ENCODE data around the gene ARL6IP6. TPM values are rescaled to one million over a fixed set of nuclear protein-coding genes. Genes with fewer than 3 reads are reported as not detected.
"Not testable (repeated sequence)": the region's sequence is repeated elsewhere in the genome, so short reads cannot be mapped to it uniquely, and the experiment has no call there.

The ARL6IP6 gene
- total RNA-seq = 15.9 TPM

DNA sequence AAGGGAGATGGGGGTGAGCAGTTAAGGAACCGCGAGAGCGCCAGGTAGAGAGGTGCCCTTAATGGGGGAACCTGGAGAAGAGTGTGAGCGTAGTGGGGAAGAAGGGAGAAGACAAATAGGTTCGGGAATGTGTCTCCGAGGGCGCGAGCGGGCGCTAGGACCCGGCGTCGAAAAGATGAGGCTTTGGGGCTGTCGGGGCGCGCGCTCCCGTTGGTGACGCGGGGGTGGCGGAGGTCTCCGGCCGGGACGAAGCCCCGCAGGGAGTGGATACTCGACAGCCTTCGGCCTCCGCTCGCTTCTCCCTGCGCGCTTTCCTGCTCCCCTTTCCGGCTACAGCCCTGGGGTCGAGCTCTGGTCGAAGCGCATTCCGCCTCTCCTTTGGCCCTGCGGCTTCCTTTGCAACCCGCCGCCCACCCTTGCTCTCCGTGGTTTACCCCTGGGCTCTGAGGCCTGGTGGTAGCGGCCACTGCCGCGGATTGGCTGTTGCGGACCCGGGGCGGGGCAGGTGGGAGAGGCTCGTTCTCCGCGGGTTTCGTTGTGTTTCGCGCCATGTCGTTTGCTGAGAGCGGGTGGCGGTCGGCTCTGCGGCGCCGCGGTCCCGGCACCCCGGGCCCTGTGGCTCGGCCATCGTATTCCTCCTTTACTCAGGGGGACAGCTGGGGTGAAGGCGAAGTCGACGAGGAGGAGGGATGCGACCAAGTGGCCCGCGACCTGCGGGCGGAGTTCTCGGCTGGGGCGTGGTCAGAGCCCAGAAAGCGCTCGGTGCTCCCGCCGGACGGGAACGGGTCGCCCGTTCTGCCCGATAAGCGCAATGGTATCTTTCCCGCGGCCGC lies at the start of gene ARL6IP6:
Gene ARL6IP6 (plus strand): TSS at position 545 of the 833 bp plus-strand sequence. CDS start 5 bp downstream, at position 550.
- ATAC-seq = peak; percentile 85

DNA sequence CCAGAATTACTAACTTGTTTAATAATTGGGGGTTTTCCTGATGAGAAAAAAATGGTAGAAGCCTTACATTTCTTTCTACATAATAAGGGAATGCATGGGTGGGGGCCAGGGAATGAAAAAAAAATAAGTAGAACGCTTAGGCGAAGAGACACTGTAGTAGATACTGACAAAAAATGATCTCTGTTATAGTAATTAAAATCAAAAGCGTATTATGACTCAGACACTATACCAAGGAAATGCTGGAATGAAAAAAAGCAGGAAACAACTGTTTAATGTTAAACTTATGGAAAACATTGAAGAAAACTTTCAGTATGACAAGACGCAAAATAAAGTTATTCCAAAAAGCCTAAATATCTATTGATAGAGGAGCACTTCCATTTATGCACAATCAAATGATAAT lies 44.1 kb upstream of the ARL6IP6 start:
- ATAC-seq = no peak

DNA sequence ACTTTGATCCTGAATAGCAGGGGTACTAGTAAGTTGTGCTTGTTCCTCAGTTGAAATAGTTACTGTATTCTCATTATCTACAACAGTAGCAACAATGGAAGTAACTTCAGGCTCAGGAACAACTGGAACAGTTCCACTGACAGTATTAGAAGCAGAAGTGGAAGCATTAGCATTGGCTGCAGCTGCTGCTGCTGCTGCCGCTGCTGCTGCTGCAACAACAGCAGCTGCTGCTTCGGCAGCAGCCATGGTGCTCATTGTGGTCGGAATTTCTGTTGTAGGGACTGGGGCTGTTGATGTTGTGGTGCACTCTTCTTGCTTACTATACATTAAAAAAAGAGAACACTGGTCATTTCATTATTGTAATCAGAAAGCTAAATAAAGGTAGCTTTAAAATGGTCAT lies 42.0 kb upstream of the ARL6IP6 start:
- no peak for ATAC-seq

DNA sequence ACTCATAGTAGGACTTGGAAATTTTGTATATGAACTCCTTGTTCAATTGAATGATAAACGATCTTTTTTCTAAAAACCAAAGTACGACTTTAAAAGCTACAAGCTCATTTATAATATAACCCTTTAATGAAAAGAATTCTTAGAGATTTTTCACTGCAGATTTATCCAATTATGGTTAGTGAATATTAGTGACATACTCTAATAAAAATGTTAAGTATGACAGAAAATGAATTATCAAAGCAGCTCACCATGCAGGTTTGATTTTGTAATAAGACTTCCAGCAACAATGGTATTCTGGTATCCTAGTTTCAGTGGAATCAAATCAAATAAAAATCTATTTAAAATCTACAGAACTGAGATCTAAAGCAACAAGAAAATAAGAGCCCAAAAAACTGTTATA lies 39.6 kb upstream of the ARL6IP6 start:
- no peak for ATAC-seq

DNA sequence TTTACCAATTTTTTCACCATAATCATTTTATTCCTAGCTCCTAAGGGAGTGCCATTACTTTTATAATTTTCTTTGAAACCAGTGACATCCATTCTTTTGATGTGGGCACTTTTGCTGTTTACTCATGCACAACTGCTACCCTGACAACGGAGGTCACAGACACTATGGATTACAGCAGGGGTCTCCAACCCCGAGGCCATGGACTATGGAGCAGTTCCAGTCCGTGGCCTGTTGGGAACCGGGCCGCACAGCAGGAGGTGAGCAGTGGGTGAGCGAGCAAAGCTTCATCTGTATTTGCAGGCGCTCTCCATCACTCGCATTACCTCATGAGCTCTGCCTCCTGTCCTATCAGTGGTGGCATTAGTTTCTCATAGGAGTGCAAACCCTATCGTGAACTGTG lies 35.8 kb upstream of the ARL6IP6 start:
- no peak for ATAC-seq

DNA sequence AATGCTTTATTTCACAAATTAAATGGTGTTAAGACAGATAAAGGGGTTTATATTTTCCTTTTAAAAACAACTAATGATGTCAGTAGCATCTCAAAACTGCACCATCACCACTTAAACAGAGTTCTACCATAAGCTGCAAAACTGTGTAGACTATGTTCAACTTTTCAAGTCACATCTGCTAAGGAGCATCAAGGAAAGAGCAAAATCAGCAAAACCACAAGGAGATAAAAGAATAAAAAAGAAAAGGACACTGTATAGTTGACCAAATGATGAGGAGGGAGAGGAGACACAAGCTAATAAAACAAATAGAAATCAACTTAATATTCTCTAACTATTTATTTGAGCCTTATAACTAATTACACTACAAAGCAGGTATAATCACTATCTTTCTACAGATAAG lies 35.0 kb upstream of the ARL6IP6 start:
- ATAC-seq = no peak

DNA sequence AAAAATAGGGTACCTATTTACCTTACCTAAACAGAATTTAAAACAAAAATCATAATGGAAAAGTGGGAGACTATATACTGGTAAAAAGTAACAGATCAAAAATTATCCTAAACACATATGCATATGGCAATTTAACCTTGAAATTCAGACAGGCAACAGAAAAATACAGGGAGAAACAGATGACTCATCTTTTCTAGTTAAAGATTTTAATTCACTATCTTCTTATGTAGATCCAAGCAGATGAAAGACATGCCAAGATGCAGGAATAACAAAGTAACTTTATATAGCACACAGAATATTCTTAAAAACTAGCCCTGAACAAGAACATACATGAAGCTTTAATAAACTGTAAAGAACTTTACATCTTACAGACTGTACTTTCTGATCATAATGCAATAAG lies 32.1 kb upstream of the ARL6IP6 start:
- no peak for ATAC-seq

DNA sequence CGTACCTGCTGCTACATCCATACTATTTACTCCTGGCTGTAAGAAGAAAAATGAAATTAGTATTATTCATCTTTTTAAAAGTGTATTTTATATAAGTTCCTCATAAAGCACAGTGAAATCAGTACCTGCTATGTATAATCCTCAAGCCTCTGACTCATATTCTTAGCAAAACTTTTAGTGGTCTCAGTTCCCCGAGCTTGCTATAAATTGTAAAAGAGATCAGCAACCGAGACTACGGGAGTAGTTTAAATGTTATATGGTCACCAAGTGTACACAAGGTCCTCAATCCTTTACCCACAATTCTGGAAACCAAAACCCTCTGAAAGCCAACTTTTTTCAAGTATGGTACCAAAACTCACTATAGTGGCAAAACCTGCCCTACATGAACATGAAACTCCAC lies 25.4 kb upstream of the ARL6IP6 start:
- no peak for ATAC-seq

DNA sequence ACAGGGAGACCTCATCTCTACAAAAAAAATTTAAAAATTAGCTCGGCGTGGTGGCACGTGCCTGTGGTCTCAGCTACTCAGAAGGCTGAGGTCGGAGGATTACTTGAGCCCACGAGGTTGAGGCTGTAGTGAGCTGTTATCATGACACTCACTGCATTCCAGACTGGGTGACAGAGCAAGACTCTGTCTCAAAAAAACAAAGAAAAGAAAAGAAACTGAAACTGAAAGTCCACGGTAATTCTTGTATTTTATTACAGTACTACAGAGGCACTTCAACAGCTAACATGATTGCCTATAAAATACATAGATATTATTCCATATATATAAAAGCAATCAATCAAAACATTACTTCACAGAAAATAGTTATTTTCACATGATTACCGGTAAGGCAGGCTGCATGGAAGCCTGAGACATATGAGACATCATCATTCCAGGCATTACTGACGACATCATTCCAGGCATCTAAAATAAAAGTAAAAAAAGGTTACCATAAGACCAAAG lies 24.2 kb upstream of the ARL6IP6 start:
- ATAC-seq = peak; percentile 51

DNA sequence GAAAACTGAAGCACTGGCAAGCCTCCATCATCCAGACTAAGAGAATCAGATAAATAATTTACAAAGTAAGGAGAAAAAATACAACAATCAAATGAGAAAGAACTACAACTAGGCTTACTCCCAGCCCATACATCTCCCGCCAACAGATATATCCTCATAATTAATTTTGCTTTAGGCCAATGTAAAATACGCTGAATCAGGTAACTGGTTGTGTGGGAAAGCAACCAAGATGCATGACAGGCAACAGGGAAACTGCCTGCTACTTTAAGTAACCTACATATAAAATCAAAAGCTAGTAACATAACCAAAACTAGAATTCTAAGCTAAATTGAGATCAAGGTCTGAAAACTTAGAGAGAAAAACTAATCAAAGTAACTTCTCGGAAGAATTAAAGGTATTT lies 22.7 kb upstream of the ARL6IP6 start:
- ATAC-seq = no peak

DNA sequence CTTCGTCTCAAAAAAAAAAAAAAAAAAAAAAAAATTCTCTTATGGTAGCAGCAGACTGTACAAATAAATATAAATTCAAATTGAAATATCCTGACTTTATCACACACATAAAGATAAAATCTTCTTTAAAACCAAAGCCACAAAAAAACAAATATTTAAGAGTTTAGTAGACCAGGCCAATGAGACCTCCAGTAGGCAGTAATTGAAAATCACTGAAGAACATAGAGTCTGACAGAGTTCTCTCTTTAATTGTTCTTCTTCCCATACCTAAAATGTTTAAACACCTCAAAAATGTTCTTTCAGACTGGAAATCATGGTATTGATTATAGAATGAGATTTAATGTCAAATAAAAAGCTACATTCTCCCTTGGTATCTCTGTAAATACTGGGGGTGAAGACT lies 21.9 kb upstream of the ARL6IP6 start:
- ATAC-seq = no peak

DNA sequence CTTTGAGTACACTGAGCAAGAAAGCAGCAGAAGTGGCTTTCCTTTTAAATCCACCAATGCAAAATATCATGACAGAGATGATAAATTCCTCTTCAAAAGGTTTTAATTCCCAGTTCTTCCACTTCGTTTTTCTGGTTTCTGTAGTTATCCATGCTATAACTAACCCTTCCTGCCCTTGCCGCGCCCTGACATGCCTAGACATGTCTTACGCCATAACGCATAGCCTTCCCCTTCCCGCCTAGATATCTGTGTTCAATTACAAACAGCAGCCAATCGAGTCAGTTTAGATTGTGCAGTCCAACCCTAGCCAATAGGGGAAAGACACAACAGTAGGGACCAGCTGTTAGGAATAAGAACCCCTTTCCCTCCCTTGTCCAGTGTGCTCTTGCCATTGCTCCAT lies 17.2 kb upstream of the ARL6IP6 start:
- peak; percentile 71 for ATAC-seq

DNA sequence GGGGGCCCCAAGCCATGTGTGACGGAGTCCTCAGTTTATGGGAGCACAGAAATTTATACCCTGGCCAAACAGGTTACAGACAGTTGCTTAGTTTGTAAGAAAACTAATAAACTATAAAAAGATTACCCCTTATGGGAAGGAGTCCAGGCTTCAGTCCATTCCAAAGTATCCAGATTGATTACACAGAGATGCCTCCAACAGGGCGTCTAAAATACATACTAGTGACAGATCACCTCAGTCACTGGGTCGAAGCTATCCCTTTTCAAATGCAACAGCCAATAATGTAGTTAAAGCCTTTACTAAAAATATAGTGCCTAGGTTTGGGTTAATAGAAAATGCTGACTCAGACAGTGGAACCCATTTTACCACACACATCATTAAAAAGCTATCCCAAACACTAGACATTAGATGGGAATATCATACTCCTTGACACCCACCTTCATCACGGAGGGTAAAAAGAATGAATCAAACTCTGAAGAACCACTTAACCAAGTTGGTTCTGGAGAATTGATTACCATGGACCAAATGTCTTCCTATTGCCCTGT lies 11.9 kb upstream of the ARL6IP6 start:
- no peak for ATAC-seq

DNA sequence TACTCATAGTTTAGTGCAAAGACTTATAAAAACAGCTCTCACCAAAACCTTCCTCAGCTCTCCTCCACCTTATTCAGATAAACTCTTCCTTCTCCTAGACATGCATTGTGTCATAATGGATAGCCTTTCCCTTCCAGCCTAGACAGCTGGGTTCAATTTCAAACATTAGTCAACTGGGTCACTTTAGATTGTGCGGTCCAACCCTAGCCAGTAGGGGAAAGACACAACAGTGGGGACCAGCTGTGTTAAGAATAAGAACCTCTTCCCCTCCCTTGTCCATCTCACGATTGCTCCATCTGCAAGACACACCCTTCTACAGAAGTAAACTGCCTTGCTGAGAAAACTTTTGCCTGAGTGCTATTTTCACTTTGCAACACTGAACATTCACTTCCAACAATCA lies 9.7 kb upstream of the ARL6IP6 start:
- no peak for ATAC-seq

DNA sequence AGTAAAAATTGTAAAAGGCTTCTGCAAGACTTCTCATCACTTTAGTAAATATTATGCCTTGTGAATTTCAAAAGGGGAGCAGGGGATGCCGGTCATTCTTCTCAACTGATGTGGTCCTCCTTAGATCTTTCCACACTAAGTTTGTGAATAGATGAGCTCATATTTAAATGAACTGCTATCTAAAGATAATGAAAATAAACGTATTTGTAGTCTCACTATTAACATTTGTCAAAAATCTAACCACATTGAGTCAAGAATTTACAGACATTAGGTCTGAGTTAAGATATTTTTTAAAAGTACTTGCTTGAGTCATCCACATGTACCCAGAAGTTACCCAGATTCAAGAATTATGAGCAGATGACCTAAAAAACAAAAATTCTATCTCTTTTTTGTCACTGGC lies 7.7 kb upstream of the ARL6IP6 start:
- no peak for ATAC-seq

DNA sequence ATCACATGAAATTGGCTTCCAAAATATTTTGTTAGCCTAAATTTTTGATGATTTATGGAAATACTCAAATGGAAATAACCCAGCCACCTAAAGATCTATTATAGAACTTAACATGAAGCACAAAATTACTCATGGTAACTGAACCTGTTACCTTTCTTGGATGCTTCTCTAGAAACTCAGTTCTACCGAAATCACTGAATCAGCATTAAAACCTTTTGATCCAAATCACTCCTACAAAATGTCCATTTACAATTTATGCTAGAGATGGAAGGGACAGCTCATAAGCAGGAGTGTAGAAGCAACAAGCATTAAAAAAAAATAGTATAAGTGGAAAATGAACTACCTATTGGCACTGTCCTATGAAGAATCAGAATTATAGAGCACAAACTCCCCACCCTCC lies 3.3 kb upstream of the ARL6IP6 start:
- ATAC-seq = no peak

DNA sequence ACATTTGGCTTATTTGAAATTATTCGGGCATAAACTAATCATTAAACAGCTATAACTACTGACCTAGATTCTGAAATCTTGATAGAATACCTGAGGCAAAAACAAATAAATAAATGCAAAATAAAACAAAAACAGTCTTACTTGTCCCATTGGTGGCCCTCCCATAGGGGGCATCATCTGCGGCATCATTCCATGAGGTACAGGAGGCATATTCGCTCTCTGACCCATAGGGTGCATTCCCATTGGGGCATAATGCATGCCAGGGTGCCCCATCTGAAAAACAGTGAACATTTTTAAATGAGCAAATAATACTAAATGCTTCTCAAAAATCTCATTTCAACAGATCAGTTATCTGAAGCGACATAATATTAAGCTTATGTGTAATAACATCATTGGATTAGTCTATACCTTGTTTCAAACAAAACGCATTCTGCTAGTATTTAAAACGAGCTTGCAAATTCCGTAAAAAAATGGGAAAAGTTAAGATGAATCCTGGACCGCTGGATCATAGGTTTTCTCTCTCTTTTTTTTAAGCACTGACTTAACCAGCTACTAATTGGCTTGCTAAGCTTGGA lies 2.5 kb upstream of the ARL6IP6 start:
- no peak for ATAC-seq

DNA sequence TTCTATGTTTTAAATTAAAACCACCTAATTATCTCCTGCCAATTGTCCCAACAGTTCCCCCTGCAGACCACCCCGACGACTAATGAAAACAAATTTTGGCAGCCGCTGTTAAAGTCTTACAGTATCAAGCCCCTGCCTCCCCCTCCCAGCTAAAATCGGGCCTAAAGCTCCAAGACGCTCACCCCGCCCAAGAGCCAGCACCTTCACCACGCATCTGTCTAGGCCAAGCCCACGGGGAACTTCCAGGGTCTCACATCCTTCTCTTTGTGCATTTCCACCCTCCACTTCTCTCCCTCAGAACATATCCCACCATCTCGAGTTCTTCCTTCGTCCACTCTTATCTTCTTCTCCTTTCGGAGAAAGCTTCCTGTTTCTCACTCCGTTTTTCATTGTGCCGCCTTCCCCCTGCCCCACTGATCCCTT lies 1.6 kb upstream of the ARL6IP6 start:
- ATAC-seq = no peak

DNA sequence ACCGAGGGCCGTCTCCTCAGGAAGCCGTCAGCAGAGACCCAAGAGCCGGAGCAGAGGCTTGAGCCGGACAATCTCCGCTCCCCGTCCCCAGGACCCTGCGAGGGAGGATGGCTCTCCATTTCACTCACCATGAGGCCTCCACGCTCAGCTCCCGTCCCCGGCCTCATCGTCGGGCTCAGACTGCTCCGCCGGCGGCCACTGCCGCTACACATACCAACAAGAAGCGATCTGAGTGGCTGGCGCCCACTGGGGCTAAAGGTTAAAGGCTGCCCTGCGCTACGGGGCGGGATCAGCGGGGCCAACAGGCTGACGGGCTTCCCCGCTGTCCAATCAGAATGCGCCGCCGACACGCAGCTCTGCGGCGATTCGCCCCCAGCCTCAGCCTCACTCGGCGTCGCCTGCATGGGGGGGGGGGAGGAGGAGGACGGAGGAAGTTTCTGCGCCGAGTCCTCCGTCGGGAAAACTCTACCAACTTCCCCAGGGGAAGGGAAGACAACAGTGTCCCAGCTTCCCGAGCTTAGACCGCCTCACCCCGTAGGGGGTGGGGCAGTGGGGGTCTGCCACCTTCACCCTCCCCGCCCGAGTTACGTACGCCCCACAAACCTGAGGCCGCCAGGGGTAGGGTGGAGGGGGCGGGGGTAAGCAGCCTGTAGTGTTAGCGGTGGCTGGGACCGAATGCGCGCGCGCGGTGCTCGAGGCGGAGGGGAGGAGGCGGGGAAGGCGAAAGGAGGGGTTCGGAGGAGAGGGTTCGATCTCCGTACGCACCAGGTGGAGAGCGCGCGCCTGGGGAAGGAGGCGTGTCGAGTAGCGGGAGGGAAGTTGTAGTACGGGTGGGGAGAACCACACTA lies 968 bp upstream of the ARL6IP6 start, which contains the start of gene PRPF40A:
Gene PRPF40A (minus strand): TSS at position 234 of the 848 bp plus-strand sequence. CDS start 22 bp downstream, at position 212.
- peak; percentile 93 for ATAC-seq

DNA sequence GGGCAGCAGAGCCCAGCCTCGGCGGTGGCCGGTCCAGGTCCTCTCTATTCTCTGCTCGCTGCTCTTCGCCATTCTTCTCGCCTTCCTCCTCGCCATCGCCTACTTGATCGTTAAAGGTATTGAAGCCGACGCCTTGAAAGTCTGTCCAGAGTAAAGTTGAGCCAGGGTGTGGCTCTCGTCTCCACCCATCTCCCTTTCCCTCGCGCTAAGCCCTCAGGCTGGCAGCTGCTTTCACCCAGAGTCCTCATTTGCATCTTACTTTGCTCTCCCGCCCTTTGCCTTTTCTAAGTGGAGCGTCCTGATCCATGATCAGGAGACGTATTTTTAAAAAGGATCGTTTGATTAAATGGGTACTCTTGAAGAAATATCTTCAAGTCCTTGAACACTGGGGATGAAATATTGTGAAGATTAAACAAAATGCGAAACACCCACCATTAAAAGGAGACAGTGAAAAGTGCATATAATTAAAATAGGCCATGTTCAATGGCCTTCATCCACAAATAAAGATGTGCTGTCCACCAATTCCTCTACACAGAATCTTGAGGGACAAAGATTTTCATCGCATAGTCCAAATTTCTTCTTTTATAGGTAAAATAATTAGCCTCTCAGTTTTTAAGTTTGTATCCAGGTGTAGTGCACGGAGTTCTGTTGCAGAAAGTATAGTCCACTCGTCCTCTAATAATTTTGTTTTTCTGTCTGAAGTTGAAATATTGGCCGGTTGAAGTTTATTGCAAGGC lies 657 bp downstream of the ARL6IP6 start:
- peak; percentile 59 for ATAC-seq

DNA sequence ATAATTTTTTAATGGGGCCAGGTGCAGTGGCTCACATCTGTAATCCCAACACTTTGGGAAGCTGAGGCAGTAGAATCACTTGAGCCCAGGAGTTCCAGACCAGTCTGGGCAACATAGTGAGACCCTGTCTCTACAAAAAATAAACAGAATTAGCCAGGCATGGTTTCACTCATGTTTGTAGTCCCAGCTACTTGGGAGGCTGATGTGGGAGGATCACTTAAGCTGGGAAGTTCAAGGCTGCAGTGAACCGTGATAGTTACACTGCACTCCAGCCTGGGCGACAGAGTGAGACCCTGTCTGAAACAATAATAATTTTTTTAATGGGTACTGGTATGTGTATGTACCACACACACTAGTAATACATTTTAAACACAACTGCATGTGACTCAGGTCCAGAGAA lies 2.4 kb downstream of the ARL6IP6 start:
- ATAC-seq = no peak

DNA sequence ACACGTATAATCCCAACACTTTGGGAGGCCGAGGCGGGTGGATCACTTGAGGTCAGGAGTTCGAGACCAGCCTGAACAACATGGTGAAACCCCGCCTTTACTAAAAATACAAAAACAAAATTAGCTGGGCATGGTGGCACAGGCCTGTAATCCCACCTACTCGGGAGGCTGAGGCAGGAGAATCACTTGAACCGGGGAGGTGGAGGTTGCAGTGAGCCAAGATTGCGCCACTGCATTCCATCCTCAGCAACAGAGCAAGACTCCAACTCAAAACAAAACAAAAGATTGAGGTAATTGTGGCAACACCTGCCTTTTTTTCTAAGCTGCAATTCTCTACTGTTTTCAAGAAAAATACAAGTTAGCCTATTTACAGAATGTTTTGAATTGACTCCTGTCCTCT lies 4.2 kb downstream of the ARL6IP6 start:
- ATAC-seq = not testable (repeated sequence)
